Ovary (tissue), 9 donors: Measurements from ENCODE around the gene TEX29. TPM values are rescaled to one million over a fixed set of nuclear protein-coding genes. Genes with fewer than 3 reads are reported as not detected.

Experiments used
- DNase-seq, 5 donors: peaks; one replicate each; pipeline ENCODE4 v3.0.0-alpha.2; 2019 to 2020
- H3K27ac ChIP-seq, 2 donors: fragments of 200-600 bp; one replicate each; pipeline versions ENCODE4 v1.5.1 to v1.8.0; 2019 to 2022
- H3K27me3 ChIP-seq: fragments of 200-600 bp; one replicate; pipeline ENCODE4 v1.8.0; 2022
- H3K36me3 ChIP-seq: fragments of 200-600 bp; sonication (generic); one replicate; pipeline ENCODE4 v1.5.1; 2019
- H3K4me1 ChIP-seq: one replicate; pipeline ENCODE4 v1.8.1; 2013; ENCODE audit warnings: mild to moderate bottlenecking, moderate library complexity; ENCODE audit not compliant: insufficient read depth
- H3K4me3 ChIP-seq: fragments of 200-600 bp; sonication (generic); one replicate; pipeline ENCODE4 v1.5.1; 2017
- H3K9me3 ChIP-seq, 2 donors: fragments of 200-600 bp in 1 of 2; sonication (generic) in 1 of 2; one replicate each; pipeline versions ENCODE4 v1.5.1 to v1.8.1; 2013 to 2019; ENCODE audit warnings: mild to moderate bottlenecking in 1 of 2, moderate library complexity in 1 of 2
- EP300 ChIP-seq: sonication (generic); formaldehyde crosslinking; IDR thresholded peaks from one replicate; pipeline ENCODE4 v1.6.1; 2017; ENCODE audit warnings: antibody characterized with exemption
- POLR2A ChIP-seq: fragments of 450-650 bp; IDR thresholded peaks from one replicate; pipeline ENCODE4 v1.6.1; 2017; ENCODE audit warnings: antibody characterized with exemption, mild to moderate bottlenecking, moderate library complexity
- WGBS, 3 donors: extraction: QIAGEN DNeasy Blood & Tissue Kit in 1 of 3; methylation state at CpG; one replicate each; pipeline versions ENCODE4 v1.1.5 to v1.1.7; 2013 to 2017; 5-methylcytosine and 5-hydroxymethylcytosine counted together
- intact Hi-C, 4 donors: fragments of 100-400 bp; cut with DNase I; formaldehyde crosslinking; loops; one replicate each; pipeline versions ENCODE4 v1.11.0 to v1.15.1; 2022 to 2023
- polyA plus RNA-seq, 2 donors: library from polyadenylated mRNA; stranded (reverse); fragments of 200-250 nt in 1 of 2; fragments of 350-450 nt in 1 of 2; fragmentation: Illumina TruSeq in 1 of 2; extraction: RNeasy Lipid Tissue Mini Kit (QIAGEN cat#74804) in 1 of 2; gene quantifications; one replicate each; pipeline ENCODE4 v1.2.3, GENCODE V29; 2013 to 2014
- total RNA-seq, 7 donors: library from RNA; depleted of rRNA in 2 of 7; stranded (reverse); fragments of >200 nt in 2 of 7; fragmentation: NEBNext Ultra II Directional in 3 of 7; extraction: Animal tissue kit (Norgen Biotek cat#: 25700) in 3 of 7; gene quantifications; one replicate each; pipeline versions ENCODE4 v1.1.0 to v1.2.4, GENCODE V29; 2016 to 2023
- TF ChIP-seq, protein P1 (sequence below), 3 donors: fragments of 450-650 bp in 2 of 3; fragments of 200-600 bp in 1 of 3; IDR thresholded peaks; one replicate each; pipeline versions ENCODE4 v1.5.1 to v1.8.0; 2016 to 2022; ENCODE audit warnings: antibody characterized with exemption in 3 of 3, mild to moderate bottlenecking in 1 of 3
- donor health status: DM: no; HTN: no; CAD: no; lungs with moderate emphysema.
- donor health status: DM: no; HTN: no; CAD: no.
- donor health status: Bipolar disorder and iron deficiency.
- donor health status: DM: yes; HTN: yes; CAD: no.
- donor health status: DM: no; HTN: no; CAD: no.
- donor health status: DM: yes; HTN: yes; CAD: no.

TEX29 gene
- total and polyA plus RNA-seq, 9 donors = 0.25 to 0.35 TPM; not detected in 7

DNA sequence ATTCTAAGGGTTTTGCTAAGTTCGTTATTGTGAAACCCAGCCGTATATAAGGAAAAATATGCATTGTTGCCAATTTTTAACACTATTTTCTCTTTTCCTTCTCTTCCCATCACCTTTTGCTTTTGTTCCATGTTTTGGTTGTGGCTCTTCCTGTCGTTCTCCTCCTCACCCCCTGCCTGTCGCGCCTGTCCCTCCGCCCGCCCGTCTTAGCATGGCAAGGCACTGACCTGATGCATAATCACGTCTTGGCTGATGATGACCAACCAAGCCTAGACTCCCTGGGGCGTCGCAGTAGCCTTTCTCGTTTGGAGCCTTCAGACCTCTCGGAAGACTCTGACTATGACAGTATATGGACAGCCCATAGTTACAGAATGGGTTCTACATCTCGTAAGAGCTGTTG lies 28.5 kb upstream of the TEX29 start:
- Histone ChIP-seq H3K9me3 (no peaks in the 10 kb centered on the region), H3K36me3 (no peaks in the 10 kb centered on the region)
- 90 to 93% (median 92%) methylated on average over 14 of the region's 14 CpGs for WGBS, 3 donors

GRCh38 chr13:111292710-111293485 lies 27.5 kb upstream of the TEX29 start:
- no peaks in the 10 kb centered on the region for H3K4me1 ChIP-seq
- H3K27me3 ChIP-seq = no peaks in the 10 kb centered on the region
- no peaks in the 10 kb centered on the region for H3K36me3 ChIP-seq
- H3K4me3 ChIP-seq = no peak overlapping the region
- H3K27ac ChIP-seq = no peak overlapping the region
- WGBS, 3 donors = 93 to 97% (median 94%) methylated on average over 13 of the region's 13 CpGs
- no peak for TF ChIP-seq POLR2A
- TF ChIP-seq EP300 = no peak
- TF ChIP-seq, protein P1, sequence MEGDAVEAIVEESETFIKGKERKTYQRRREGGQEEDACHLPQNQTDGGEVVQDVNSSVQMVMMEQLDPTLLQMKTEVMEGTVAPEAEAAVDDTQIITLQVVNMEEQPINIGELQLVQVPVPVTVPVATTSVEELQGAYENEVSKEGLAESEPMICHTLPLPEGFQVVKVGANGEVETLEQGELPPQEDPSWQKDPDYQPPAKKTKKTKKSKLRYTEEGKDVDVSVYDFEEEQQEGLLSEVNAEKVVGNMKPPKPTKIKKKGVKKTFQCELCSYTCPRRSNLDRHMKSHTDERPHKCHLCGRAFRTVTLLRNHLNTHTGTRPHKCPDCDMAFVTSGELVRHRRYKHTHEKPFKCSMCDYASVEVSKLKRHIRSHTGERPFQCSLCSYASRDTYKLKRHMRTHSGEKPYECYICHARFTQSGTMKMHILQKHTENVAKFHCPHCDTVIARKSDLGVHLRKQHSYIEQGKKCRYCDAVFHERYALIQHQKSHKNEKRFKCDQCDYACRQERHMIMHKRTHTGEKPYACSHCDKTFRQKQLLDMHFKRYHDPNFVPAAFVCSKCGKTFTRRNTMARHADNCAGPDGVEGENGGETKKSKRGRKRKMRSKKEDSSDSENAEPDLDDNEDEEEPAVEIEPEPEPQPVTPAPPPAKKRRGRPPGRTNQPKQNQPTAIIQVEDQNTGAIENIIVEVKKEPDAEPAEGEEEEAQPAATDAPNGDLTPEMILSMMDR (IDR thresholded peaks at IDR 0.05) = no peak
- intact Hi-C loops = no loop called here
- H3K9me3 ChIP-seq = no peaks in the 10 kb centered on the region
- no peak for DNase-seq

More for the DNA sequence above, 28.5 kb upstream of the TEX29 start:
- Histone ChIP-seq H3K27ac (no peak overlapping the region), H3K27me3 (no peaks in the 10 kb centered on the region), H3K4me3 (no peak overlapping the region), H3K4me1 (no peaks in the 10 kb centered on the region)
- no peak for DNase-seq
- intact Hi-C loops = no loop called here
- TF ChIP-seq POLR2A (no peak), EP300 (no peak)
- TF ChIP-seq, protein P1 (IDR thresholded peaks at IDR 0.05) = no peak

- H3K27me3 ChIP-seq = no peaks in the 10 kb centered on the region
- H3K4me1 ChIP-seq = no peaks in the 10 kb centered on the region
- DNase-seq = no peak
- H3K27ac ChIP-seq = no peak overlapping the region
- TF ChIP-seq POLR2A (no peak), EP300 (no peak)
- TF ChIP-seq, protein P1 (IDR thresholded peaks at IDR 0.05) = no peak
- intact Hi-C loops = no loop called here
- H3K9me3 ChIP-seq = no peaks in the 10 kb centered on the region
- H3K36me3 ChIP-seq = no peaks in the 10 kb centered on the region
- no peak overlapping the region for H3K4me3 ChIP-seq
- WGBS, 3 donors = 93 to 96% (median 95%) methylated on average over 9 of the region's 9 CpGs
These were observed 24.6 kb upstream of the TEX29 start for GRCh38 chr13:111295886-111296285.

- no peak overlapping the region for H3K27ac ChIP-seq
These were observed 24.0 kb upstream of the TEX29 start for GRCh38 chr13:111296417-111296816.

More at GRCh38 chr13:111296417-111296816, 24.0 kb upstream of the TEX29 start:
- DNase-seq = no peak
- Histone ChIP-seq H3K4me3 (no peak overlapping the region), H3K9me3 (no peaks in the 10 kb centered on the region), H3K36me3 (no peaks in the 10 kb centered on the region), H3K4me1 (no peaks in the 10 kb centered on the region), H3K27me3 (no peaks in the 10 kb centered on the region)
- intact Hi-C loops = no loop called here
- no peak for TF ChIP-seq EP300
- no peak for TF ChIP-seq POLR2A
- TF ChIP-seq, protein P1 (IDR thresholded peaks at IDR 0.05) = no peak
- 73 to 79% (median 77%) methylated on average over 6 of the region's 6 CpGs for WGBS, 3 donors
